K562 (cell line): ENCODE results near the gene NEDD9. TPM values are rescaled to one million over a fixed set of nuclear protein-coding genes. Genes with fewer than 3 reads are reported as not detected.

Experiments
- CHD7 ChIP-seq: fragments of 200-600 bp; sonication (generic); IDR thresholded peaks from one replicate; pipeline ENCODE4 v1.6.1; 2012; ENCODE audit warnings: mild to moderate bottlenecking, low read depth, low read length, inconsistent platforms
- ERF ChIP-seq: fragments of 450-650 bp; formaldehyde crosslinking; IDR thresholded peaks from 2 replicates; pipeline ENCODE4 v1.4.0; 2020; ENCODE audit warnings: mild to moderate bottlenecking, mixed read lengths
- HLTF ChIP-seq: fragments of 450-650 bp; IDR thresholded peaks from 2 replicates; pipeline ENCODE4 v1.6.1; 2016
- MBD2 ChIP-seq: sonication (generic); IDR thresholded peaks from 2 replicates; pipeline ENCODE4 v1.6.1; 2016; ENCODE audit warnings: low read depth, borderline replicate concordance
- REST ChIP-seq, 2 experiments: fragments of 450-650 bp; formaldehyde crosslinking in 1 of 2; IDR thresholded peaks; 2 replicates each; pipeline versions ENCODE4 v1.4.0 to v1.6.1; 2014 to 2020; ENCODE audit warnings: mild to moderate bottlenecking in 2 of 2, borderline replicate concordance in 1 of 2, low read depth in 1 of 2
- SRSF9 ChIP-seq: fragments of 200-400 bp; formaldehyde crosslinking; IDR thresholded peaks from 2 replicates; pipeline ENCODE4 v1.6.1; 2017; ENCODE audit warnings: low read depth, low read length, borderline replicate concordance
- ZNF217 ChIP-seq: sonication (generic); formaldehyde crosslinking; IDR thresholded peaks from 2 replicates; pipeline ENCODE4 v1.8.0; 2022; ENCODE audit warnings: mild to moderate bottlenecking, missing genetic modification reagents
- ZNF347 ChIP-seq: fragments of 450-650 bp; formaldehyde crosslinking; IDR thresholded peaks from 2 replicates; pipeline ENCODE4 v1.4.0; 2020; ENCODE audit warnings: low read depth, mild to moderate bottlenecking, moderate library complexity
- polyA plus RNA-seq, 8 experiments: library from polyadenylated mRNA; depleted of rRNA in 4 of 8; stranded (reverse) in 5 of 8; unstranded in 3 of 8; fragments of >200 nt; fragmentation: Nextera tagmentation in 2 of 8; fragmentation: Illumina TruSeq in 1 of 8; extraction: Ambion mirVana in 2 of 8; extraction: Trizol in 1 of 8; gene quantifications; 2 replicates each; pipeline versions ENCODE4 v1.2.1 to v1.2.3, GENCODE V29; 2011 to 2014; ENCODE audit warnings: inconsistent platforms in 1 of 8, missing spikeins in 1 of 8
- total RNA-seq, 7 experiments: library from RNA; depleted of rRNA in 6 of 7; stranded (reverse); fragments of >200 nt in 6 of 7; fragmentation: Illumina TruSeq in 2 of 7; extraction: Trizol in 2 of 7; gene quantifications; 2 replicates each; pipeline versions ENCODE4 v1.2.1 to v1.2.3, GENCODE V29; 2011 to 2021; ENCODE audit warnings: low replicate concordance in 1 of 7

The NEDD9 gene
- total and polyA plus RNA-seq, 9 of the 15 experiments (the other 6 are each of a cell fraction or from before 2014, with no cell fraction given): 0.04 to 0.18 (median 0.15) TPM; not detected in 6

- TF ChIP-seq REST (IDR thresholded peaks at IDR 0.05; ENCODE audit: borderline replicate concordance) (no peak), REST (CRISPR knock-in tag; IDR thresholded peaks at IDR 0.05; ENCODE audit: low read depth) (no peak), MBD2 (no peak), ERF (0 out of 2 replicates have a peak, but pooled peaks have one; percentile 43), CHD7 (no peak), SRSF9 (no peak), ZNF347 (CRISPR knock-in tag) (no peak), HLTF (no peak), ZNF217 (no peak)
Observed at GRCh38 chr6:11232193-11232769, at the start of gene NEDD9 (continued).
